ENCODE data around the gene LRAT.

The LRAT gene

DNA sequence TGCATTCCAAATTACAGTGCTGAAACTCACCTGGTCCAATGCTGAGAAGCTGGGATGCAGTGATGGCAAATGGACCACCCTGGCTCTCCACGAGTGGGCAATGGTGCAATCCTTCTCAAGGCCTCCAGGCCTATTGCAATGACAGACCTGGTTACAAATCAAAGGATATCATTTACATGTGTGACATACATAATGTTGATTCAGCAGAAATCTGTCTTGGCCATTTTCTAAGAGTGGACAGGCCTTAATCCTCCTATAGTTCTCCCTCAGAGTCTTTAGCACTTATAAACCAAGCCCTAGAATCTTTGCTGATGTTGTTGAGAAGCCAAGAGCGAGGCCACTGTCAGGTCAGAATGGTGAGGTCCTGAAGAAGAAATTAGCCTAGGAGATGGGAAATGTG is 17.1 kb downstream of the LRAT start:
- DNase-seq (ENCODE audit: low read depth, low spot score), result no peak

GRCh38 chr4:154778264-154778663 is 34.5 kb downstream of the LRAT start:
- no peak for DNase-seq (ENCODE audit: low read depth, low spot score)

GRCh38 chr4:154779362-154779947 is 35.7 kb downstream of the LRAT start:
- DNase-seq (ENCODE audit: low read depth, low spot score), result peak; percentile 48

DNA sequence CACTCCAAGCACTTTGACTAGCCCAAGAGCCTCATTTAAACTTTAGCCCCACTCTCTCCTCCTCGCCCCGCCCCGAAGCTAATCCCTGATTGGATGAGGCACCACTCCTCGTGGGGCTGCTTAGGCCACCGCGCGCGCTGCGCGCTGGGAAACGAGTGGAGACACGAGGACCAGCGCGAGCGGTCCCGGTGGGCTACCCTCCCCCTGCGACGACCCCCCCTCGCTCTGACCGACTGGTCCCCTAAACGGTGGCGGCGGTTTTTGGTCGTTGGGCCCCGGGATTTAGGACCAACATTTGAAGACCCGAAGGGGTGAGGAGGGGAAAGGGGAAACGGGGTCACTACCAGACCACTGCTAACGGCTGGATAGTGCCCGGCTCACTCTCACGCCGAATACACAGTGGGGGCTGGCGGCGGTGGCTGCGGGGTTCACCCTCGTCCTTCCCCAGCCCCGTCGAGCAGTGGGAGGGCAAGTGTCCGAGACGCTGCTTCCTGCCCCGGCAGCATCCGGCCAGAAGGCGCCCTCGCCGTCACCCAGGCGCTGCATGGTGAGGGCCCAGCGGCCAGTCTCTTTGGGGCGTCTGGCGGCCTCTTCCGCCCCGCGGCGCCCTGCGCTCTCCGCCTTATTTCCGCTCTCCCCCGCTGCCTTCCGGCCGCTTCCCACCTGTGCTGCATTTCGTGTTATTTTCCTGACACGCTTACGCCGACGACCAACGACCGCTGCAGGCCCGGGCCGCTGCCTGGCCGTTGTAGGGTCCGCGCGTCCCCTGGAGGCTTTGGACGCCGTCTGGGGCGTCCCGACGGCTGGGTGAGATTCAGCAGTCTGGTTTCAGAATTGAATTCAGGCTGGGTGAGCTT is 37.6 kb downstream of the LRAT start, which contains the start of gene RBM46:
Gene RBM46 (plus strand): TSS at position 147 of the 857 bp plus-strand sequence. CDS start 15,481 bp downstream, outside the sequence.
- no peak for DNase-seq (ENCODE audit: low read depth, low spot score)

DNA sequence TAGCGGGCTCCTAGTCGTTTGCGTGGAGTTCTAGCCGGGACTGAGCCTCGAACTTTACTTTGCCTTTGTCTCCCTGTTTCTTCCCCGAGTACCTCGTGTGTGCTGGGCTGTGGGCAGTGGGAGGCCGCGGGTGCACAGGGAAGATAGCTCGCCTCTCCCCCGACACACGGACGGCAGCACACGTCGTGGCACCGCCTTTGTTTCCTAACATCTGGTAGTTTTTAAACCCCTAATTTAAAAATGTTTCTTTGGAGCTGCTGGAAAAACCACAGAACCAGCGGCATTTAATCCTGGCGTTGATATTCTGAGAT is 38.1 kb downstream of the LRAT start:
- no peak for DNase-seq (ENCODE audit: low read depth, low spot score)
